WI38 (cell line): ENCODE measurements around the gene EVA1A.

Source experiments
- H3K4me3 ChIP-seq: 2 replicates; pipeline ENCODE4 v1.5.1; 2011; ENCODE audit warnings: low read depth, mild to moderate bottlenecking, control low read depth, low read length
- TF ChIP-seq, protein P1 (sequence below): IDR thresholded peaks from 2 replicates; pipeline ENCODE4 v1.5.1; 2012; ENCODE audit warnings: low read depth, mild to moderate bottlenecking, control low read depth, low read length

The EVA1A gene

DNA sequence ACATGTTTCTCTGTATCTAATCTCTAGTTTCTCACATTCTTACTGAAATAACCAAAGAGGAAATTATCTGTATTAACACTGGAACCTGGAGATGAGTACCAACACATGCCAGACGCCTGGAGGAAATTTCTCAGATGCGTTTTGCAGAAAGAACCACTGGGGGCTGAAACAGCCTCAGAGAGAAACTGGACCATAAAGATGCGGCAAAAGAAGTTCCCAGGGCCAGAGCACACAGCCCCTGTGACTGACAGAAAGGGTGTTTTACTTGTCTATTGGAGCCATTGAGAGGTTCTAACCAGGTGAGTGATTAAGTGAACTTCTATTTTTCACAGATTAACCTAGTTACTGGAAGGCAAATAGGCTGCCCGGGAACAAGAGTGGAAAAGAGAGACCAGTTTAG lies 103.9 kb downstream of the EVA1A start:
- TF ChIP-seq, protein P1, sequence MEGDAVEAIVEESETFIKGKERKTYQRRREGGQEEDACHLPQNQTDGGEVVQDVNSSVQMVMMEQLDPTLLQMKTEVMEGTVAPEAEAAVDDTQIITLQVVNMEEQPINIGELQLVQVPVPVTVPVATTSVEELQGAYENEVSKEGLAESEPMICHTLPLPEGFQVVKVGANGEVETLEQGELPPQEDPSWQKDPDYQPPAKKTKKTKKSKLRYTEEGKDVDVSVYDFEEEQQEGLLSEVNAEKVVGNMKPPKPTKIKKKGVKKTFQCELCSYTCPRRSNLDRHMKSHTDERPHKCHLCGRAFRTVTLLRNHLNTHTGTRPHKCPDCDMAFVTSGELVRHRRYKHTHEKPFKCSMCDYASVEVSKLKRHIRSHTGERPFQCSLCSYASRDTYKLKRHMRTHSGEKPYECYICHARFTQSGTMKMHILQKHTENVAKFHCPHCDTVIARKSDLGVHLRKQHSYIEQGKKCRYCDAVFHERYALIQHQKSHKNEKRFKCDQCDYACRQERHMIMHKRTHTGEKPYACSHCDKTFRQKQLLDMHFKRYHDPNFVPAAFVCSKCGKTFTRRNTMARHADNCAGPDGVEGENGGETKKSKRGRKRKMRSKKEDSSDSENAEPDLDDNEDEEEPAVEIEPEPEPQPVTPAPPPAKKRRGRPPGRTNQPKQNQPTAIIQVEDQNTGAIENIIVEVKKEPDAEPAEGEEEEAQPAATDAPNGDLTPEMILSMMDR, result no peak
- no peak overlapping the region for H3K4me3 ChIP-seq

DNA sequence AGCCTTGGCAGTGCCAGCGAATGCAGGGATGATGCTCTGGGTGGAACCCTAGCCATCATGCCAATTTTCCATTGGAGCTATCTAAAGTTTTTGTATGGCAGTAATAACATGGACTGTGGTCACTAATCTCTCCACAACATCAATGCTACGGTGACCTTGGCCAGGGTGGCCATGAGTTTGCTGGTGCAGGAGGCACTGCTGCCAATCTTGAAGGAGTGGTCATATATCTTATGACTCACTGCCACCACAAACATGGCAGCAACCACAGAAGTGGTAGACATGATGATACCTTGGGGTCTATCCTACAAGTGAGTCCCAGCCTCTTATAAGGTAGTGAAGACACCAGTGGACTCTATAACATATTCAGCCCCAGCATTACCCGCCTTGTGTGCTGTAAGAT lies 104.6 kb downstream of the EVA1A start:
- TF ChIP-seq, protein P1, result no peak
- no peak overlapping the region for H3K4me3 ChIP-seq

DNA sequence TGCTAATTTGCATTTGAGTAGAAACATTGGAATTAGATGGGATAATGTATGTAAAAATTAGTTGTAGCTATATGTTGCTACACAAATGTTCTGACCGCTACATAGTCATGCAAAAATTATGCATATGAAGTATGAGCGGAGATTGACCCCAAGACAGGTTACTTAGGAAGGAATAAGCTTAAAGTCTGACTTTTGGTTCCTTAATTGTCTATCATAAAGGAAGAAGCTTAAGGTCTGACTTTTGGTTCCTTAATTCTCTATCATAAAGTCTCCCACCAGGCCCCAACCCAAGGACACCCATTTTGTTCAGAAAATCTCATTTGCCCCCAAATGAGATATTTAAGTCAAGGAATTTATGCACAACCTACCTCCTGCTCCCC lies 106.5 kb downstream of the EVA1A start:
- H3K4me3 ChIP-seq, result no peak overlapping the region
- TF ChIP-seq, protein P1, result no peak

DNA sequence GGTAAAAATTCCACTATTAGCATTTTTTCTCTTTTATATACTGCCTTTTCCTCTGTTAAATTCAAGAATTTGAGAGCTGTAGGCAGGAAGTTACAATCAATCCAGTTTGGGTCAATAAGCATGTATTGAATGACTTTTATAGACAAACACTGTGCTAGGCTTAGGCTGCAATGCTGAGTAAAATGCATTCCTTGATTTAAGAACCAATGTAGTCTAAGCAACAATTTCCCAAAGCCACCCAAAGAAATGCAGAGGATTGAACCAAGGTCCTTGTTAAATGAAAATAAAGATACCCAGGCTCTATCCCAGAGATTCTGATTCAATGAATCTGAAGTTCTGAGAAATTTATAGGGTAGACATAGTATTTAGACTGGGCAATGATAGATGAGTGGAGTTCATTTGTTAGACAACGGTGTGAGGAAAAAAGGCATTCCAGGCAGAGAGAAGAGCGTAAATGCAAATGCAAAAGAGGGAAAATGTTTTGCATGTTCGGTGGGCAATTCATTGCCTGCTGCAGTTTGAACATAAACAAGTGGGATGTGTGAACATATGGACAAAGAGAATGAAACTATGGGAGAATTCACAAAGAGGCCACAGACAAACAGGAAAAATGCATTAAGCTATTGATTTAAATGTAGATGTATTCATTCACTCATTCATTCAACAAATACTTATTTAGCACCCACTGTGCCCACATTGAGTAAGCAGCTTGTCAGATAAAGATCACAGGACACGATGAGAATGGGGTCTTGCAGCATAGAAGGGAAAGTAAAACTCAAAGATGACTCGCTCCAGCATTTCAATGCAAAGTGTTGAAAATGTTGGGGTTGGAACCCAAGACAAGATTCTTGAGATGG lies 107.1 kb downstream of the EVA1A start:
- TF ChIP-seq, protein P1, result no peak
- H3K4me3 ChIP-seq, result no peak overlapping the region

DNA sequence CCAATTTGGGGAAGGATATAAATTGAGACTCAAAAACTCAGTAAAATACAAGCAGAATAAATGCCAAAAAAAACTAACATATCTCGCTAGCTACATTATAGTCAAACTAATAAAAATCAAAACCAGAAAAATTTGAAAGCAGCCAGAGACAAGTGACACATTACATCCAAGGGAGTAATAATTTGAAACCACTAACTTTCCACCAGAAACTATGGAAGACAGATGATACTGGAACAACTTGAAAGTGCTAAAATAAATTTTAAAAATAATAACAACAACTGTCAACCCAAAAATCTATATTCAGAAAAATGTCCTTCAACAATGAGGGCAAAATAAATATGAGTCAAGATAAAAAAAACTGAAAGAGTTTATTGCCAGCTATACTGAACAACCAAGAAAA lies 110.7 kb downstream of the EVA1A start:
- H3K4me3 ChIP-seq, result no peak overlapping the region
- TF ChIP-seq, protein P1, result no peak

DNA sequence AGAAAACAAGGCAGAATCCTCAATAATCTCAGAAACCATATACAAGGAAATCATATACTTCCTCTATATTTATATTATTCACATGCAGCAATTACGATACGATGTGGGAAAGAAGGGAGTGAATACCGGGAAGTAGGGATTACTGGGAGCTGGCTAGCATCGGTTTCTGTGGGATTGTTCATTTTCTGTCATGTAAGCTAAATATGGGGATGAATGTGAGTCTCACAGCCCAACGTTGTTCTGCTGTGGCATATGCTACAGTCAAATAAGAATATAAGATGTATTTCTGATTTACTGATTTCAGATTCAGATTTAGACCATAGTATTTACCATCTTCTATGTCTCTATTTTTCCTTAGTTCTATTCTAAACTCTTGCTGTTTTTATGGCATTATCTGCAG lies 113.6 kb downstream of the EVA1A start:
- H3K4me3 ChIP-seq, result no peak overlapping the region
- TF ChIP-seq, protein P1, result no peak
